ENCODE data around the gene MORN1.

The MORN1 gene

DNA sequence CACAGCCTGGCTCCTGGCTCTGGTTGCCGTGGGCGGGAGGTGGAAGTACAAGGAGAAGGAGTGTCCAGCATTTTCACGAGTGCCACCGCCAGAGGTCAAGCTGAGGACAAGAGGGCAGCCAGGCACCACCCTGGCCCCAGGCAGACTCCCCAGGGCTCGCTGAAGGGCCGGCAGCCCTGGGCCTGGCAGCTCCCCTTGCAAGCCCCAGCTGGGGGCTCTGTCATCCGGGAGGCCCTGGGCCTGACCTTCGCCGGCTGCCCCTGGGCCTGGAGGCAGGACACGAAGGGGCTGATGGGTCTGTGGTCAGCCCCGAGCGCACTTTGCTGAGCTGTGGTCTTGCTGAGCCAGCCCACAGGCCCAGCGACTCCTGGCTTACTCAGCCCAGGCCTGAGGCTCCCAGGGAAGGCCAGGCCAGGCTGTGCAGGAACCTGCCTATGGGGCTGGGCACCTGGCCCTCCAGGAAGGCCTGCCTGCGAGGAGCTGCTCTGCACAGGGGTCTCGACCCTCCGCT lies 74.8 kb downstream of the MORN1 start:
- no peak for DNase-seq

DNA sequence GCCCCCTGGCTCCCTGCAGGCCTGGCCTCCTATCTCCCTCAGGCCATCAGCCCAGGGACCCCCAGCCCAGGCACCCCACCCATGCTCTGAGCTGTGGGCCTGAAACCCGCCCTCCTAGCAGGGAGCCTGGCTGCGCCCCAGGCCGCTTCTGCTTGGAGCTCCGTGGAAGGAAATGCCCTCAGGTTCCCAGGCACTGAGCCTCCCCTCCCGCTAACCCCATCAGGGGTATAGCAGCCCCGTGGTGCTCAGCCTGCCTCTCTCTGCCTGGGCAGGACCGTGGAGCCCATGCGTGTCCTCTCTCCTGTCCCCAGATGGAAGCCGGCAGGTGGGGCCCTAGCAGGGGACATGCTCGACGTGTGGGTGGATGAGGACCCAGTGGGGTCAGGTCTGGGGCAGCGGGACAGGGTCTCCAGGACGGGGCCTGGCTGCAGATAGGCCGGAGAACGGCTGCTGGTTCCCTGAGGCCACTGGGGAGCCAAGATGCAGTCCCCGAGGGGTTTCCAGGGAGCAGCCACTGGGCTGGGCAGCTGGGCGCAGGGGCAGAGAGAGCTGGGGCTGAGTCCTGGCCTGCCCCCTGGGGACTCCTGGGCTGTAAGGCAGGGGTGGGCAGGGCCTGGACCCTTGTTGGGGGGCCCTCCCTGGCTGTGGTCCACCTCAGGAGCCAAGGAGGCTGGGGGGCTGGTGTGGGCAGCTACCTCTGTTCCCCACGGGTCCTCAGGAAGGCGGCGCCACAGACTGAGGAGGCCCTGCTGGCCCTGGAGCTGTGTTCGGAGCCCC lies 75.5 kb downstream of the MORN1 start:
- DNase-seq, result no peak

DNA sequence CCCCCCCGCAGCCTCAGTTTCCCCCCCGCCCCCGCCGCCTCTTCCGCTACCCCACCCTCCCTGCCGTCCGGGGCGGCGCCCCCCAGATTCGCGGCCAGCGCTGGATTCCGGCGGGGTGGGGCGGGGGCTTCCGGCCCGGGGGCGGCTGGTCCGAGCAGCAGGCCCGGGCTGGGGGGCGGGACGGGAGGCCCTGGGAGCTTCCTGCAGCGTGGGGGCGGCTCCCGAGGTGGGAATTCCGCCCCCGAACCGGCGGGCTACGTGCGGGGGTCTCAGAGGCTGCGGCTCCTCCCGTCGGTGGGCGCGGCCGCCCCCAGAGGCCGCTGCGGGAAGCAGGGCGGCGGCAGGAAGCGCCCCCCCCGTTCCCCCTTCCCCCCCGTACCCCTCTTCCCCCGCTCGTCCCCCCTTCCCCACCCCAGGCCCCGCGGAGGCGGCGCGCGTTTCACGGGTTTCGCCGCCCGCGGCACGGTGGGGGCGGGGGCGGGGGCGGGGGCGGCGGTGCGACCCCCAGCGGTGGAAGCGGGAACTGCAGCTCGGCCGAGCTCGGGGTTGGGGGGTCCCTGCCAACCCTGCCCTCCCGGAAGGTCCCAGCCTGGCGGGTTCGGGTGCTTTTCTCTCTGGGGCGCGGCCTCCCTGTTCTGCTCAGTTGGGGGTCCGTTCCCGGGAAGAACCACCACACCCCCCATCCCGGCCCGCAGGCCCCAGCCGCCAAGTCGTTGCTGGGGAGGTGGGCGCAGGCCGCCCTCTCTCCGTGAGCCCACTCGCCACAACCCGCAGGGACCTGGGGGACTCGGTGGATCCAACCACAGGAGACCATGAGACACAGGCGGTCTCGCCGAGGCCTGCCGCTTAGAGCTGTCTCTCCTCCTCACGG lies 76.3 kb downstream of the MORN1 start:
- peak; percentile 76 for DNase-seq

DNA sequence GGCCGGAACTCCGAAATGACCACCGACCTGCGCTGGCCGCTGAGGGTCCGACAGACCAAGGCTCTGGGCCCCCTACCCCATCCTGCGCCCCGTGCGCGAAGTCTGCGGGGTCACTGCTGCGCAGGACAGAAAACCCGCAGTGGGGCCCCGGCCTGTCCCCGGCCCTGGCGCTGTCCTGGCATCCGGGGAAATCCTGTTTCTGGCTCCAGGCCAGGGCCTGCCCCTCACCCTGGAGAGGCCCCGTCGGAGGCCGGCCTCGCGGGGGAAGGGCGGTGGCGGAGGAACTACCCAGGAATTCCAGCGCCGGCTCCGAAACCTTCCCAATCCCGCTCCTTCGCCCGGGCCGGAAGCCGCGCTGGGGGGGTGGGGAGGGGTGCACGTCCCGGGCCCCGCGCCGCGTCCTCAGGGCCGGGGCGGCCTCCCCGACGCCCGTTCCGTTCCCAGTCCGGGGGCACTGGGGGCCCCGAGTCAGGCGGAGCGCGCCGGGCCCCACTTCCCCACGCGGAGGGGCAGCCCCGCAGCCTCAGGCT lies 77.0 kb downstream of the MORN1 start:
- no peak for DNase-seq

GRCh38 chr1:2313651-2314261 lies 77.6 kb downstream of the MORN1 start:
- DNase-seq, result no peak

- no peak for DNase-seq
Observed at GRCh38 chr1:2312515-2313301, 78.6 kb downstream of the MORN1 start.

- DNase-seq, result no peak
Observed at GRCh38 chr1:2312160-2312514, 79.2 kb downstream of the MORN1 start.

DNA sequence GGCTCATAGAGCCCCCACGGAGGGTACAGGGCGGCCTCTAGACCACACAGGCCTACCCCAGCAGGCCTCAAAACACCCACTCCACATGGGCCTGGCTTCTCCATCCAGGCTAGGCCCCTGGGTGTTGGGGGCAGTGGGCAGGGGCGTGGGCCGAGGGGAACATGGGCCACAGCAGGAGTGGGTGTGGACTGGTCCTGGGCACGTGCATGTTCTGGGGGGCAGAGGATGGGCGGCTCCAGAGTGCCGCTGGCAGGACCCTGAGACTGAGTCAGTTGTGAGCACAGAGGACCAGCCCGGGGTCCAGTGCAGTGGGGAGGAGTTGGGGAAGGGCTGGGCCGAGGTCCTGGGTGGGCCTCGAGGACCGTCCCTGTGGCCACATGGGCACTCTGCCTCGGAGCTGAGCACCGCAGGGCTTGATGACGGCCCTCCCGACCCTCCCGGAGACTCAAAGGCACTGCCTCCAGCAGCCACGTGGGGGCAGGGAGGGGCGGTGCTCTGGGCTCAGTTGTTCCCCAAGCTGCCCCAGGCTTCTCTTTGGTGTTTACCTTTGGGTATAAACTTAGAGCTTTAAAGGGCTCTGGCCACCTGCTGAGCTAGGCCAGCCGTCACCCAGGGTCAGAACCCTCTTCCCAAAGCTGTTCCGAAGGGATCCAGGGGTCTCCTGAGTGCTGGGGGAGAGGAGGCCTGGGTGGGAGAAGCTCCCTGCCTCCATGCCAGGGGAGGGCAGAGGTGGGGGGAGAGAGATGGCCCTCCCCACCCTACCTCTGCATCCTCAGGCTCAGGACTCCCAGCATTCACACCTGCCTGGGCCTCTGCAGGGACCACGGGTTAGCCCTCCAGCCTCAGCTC lies 79.9 kb downstream of the MORN1 start:
- peak; percentile 62 for DNase-seq

GRCh38 chr1:2310332-2311183 lies 80.8 kb downstream of the MORN1 start:
- DNase-seq, result no peak

- no peak for DNase-seq
Observed at GRCh38 chr1:2308844-2309243, 82.5 kb downstream of the MORN1 start.

DNA sequence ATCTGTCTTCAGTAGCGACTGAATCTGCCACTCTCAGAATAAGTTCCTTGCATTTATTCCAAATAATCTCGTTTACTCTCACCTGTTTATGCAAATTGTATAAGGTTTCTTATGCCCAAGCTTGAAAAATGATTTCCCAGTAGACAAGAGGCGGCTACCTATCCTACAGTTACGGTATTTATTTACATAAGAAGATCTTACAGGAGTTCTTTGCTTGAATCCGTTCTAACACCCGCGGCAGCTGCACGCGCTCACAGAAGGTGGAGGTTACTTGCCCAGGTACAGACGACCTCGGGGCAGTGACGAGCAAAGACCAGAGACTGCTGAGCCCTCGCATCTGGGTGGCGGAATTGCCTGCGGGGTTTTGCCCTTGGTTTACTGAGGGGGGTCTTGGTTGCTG lies 83.4 kb downstream of the MORN1 start:
- DNase-seq, result no peak

- DNase-seq, result no peak
Observed at GRCh38 chr1:2307064-2307605, 84.2 kb downstream of the MORN1 start.

GRCh38 chr1:2306151-2306978 lies 85.0 kb downstream of the MORN1 start:
- DNase-seq, result no peak

GRCh38 chr1:2304921-2305681 lies 86.3 kb downstream of the MORN1 start:
- peak; percentile 28 for DNase-seq

- DNase-seq, result no peak
Observed at GRCh38 chr1:2304282-2304681, 87.1 kb downstream of the MORN1 start.

- DNase-seq, result no peak
Observed at GRCh38 chr1:2303781-2304180, 87.6 kb downstream of the MORN1 start.

GRCh38 chr1:2303016-2303775 lies 88.2 kb downstream of the MORN1 start:
- DNase-seq, result no peak

Data from CD4-positive, alpha-beta T cell treated with Interferon gamma for 1 hour (primary cell).